Hepatocyte (in vitro differentiated cells): ENCODE results near the gene GOLGA6L7.

Experiments
- EZH2phosphoT487 ChIP-seq: fragments of 200-600 bp; sonication (generic); IDR thresholded peaks from one replicate; pipeline ENCODE4 v1.6.1; 2018; ENCODE audit warnings: antibody characterized with exemption, mild to moderate bottlenecking, low read depth, moderate library complexity; ENCODE audit not compliant: unreplicated experiment, severe bottlenecking
- TF ChIP-seq, protein P1 (sequence below): fragments of 200-600 bp; sonication (generic); IDR thresholded peaks from 2 replicates; pipeline ENCODE4 v1.5.1; 2016; ENCODE audit warnings: antibody characterized with exemption, mild to moderate bottlenecking; ENCODE audit not compliant: poor library complexity

DNA sequence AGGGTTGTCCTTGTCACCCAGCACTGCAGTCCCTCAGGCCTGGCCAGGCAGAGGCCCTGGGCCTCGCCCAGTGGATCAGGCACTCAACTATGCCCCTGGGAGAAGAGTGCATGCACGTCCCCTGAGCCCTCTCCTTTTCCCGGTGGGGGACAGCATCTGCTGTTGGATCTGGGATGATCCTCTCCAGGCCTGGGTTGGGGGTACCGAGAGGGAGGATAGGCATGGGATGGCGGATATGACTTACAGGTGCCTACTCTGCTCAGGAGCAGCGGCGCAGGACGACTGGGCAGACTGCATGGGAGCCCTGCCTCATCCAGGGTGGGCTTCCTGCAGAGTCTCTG lies 28.4 kb upstream of the GOLGA6L7 start:
- TF ChIP-seq, protein P1, sequence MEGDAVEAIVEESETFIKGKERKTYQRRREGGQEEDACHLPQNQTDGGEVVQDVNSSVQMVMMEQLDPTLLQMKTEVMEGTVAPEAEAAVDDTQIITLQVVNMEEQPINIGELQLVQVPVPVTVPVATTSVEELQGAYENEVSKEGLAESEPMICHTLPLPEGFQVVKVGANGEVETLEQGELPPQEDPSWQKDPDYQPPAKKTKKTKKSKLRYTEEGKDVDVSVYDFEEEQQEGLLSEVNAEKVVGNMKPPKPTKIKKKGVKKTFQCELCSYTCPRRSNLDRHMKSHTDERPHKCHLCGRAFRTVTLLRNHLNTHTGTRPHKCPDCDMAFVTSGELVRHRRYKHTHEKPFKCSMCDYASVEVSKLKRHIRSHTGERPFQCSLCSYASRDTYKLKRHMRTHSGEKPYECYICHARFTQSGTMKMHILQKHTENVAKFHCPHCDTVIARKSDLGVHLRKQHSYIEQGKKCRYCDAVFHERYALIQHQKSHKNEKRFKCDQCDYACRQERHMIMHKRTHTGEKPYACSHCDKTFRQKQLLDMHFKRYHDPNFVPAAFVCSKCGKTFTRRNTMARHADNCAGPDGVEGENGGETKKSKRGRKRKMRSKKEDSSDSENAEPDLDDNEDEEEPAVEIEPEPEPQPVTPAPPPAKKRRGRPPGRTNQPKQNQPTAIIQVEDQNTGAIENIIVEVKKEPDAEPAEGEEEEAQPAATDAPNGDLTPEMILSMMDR = no peak
- no peak for TF ChIP-seq EZH2phosphoT487
